Measurements from ENCODE around the gene BTBD16. TPM values are rescaled to one million over a fixed set of nuclear protein-coding genes. Genes with fewer than 3 reads are reported as not detected.

BTBD16 gene
- total and polyA plus RNA-seq, 8 donors: 0.10 to 2.1 (median 0.35) TPM; not detected in 2

- Histone ChIP-seq H3K9me3 (no peaks in the 10 kb centered on the region), H3K4me1 (no peaks in the 10 kb centered on the region), H3K4me3 (no peak overlapping the region), H3K27ac (no peak overlapping the region), H3K27me3 (peaks cover 0 to 10% of the 10 kb centered on the region in 2 donors), H3K36me3 (no peaks in the 10 kb centered on the region)
- intact Hi-C loops (cut with DNase I): no loop called here
- DNase-seq (no peak), ATAC-seq (no peak)
- no peak for TF ChIP-seq CTCF (IDR thresholded peaks at IDR 0.05)
Observed at GRCh38 chr10:122327237-122328206, 56.4 kb downstream of the BTBD16 start.

- no peak for ATAC-seq
- H3K36me3 ChIP-seq: no peaks in the 10 kb centered on the region
- no peaks in the 10 kb centered on the region for H3K4me1 ChIP-seq
- H3K27ac ChIP-seq: no peak overlapping the region
- no peak for TF ChIP-seq CTCF (IDR thresholded peaks at IDR 0.05)
- H3K9me3 ChIP-seq: no peaks in the 10 kb centered on the region
- H3K27me3 ChIP-seq: peaks cover 0 to 10% of the 10 kb centered on the region in 2 donors
- H3K4me3 ChIP-seq: no peak overlapping the region
- no peak for DNase-seq
- intact Hi-C loops (cut with DNase I): no loop called here
Observed at GRCh38 chr10:122328676-122329075, 57.6 kb downstream of the BTBD16 start.

- Histone ChIP-seq H3K4me3 (no peak overlapping the region), H3K27me3 (peaks cover 0 to 10% of the 10 kb centered on the region in 2 donors), H3K27ac (no peak overlapping the region), H3K36me3 (no peaks in the 10 kb centered on the region), H3K9me3 (no peaks in the 10 kb centered on the region), H3K4me1 (no peaks in the 10 kb centered on the region)
- no peak for TF ChIP-seq CTCF (IDR thresholded peaks at IDR 0.05)
- ATAC-seq (no peak), DNase-seq (no peak)
- intact Hi-C loops (cut with DNase I): no loop called here
Observed at GRCh38 chr10:122329416-122329815, 58.3 kb downstream of the BTBD16 start.

GRCh38 chr10:122331100-122331499 is 60.0 kb downstream of the BTBD16 start:
- intact Hi-C loops (cut with DNase I): no loop called here
- no peak for DNase-seq
- no peak for ATAC-seq

More at GRCh38 chr10:122331100-122331499, 60.0 kb downstream of the BTBD16 start:
- Histone ChIP-seq H3K4me1 (no peaks in the 10 kb centered on the region), H3K4me3 (no peak overlapping the region), H3K27ac (no peak overlapping the region), H3K9me3 (no peaks in the 10 kb centered on the region), H3K27me3 (peaks cover 0 to 10% of the 10 kb centered on the region in 2 donors), H3K36me3 (no peaks in the 10 kb centered on the region)
- TF ChIP-seq CTCF (IDR thresholded peaks at IDR 0.05): no peak

Data from left lung (tissue), 10 donors.